Inflammatory macrophage treated with lipopolysaccharide for 4 hours (primary cell): Measurements from ENCODE around the gene FMN1.
"Not testable (repeated sequence)": the region's sequence is repeated elsewhere in the genome, so short reads cannot be mapped to it uniquely, and the experiment has no call there.

Source experiments
- DNase-seq: peaks from one replicate; pipeline ENCODE4 v3.0.0-alpha.2; 2020

The FMN1 gene

DNA sequence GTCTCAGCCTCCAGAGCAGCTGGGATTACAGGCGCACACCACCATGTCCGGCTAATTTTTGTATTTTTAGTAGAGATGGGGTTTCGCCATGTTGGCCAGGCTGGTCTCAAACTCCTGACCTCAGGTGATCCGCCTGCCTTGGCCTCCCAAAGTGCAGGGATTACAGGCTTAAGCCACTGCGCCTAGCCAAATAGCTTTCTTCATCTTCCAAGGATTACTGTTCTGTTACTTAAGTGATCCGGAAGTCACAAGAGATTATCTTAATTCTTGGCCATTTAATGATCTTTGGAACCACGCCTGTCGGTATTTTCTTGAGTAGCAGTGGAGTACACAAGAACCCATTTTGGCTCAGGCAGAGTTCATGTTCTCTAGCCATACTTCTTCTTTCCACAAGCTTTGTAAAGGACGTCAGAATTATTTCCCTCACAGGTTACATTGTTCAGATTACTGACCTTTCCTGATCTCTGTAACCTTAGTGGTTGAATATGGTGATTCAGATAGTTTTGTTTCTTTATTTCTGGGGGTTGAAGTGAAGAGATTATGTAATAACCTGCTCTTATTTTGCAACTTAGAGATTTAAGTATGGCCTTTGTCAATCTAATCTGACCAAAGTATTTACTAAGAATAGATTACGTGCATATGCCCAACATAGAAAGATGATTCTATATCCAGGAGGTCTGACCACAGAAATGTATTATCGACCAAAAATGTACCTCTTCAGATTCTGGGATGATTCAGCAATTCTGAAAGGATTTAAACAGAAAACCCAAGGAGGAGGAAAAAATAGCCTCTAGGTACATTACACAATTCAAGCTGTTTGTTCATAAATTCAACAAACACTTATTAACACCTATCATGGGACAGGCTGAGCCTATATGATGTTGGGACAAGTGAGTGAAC is 344.5 kb downstream of the FMN1 start:
- peak; percentile 86 for DNase-seq

DNA sequence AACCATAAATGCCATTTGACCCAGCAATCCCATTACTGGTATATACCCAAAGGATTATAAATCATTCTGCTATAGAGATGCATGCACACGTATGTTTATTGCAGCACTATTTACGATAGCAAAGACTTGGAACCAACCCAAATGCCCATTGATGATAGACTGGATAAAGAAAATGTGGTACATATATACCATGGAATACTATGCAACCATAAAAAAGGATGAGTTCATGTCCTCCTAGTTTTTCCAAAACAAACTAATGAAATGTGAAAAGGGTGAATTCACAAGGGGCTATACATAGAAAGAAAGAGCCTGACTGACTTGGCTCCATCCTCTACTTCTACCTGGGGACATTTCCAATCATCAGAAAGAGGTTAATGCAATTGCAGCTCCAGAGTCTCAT is 347.8 kb downstream of the FMN1 start:
- DNase-seq = not testable (repeated sequence)

DNA sequence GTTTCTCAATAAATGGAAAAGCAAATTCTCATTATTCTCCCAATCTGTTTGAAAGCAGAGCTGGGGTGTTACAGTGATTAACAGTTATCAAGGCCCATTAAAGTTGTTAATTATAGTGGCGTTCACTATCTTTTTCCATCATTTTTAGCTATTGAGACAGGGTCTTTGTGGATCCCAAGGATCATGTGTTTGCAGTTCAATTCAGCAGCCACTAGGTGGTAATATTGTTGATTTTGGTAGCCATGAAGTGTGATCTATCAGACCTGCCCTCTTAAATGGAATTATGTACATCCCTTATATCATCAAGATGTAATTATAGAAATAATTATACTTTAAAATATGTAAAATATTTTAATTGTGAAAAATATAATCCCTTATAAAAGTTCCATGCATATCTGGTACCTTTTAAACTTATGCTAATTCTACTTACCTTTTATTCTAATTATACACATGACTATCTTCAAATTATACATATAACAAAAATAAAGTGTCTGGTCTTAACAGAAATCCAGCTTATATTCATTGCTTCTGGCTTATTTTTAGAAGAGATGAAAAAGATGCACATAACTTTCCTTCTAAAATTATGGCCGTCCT is 350.3 kb downstream of the FMN1 start:
- DNase-seq = peak; percentile 32

DNA sequence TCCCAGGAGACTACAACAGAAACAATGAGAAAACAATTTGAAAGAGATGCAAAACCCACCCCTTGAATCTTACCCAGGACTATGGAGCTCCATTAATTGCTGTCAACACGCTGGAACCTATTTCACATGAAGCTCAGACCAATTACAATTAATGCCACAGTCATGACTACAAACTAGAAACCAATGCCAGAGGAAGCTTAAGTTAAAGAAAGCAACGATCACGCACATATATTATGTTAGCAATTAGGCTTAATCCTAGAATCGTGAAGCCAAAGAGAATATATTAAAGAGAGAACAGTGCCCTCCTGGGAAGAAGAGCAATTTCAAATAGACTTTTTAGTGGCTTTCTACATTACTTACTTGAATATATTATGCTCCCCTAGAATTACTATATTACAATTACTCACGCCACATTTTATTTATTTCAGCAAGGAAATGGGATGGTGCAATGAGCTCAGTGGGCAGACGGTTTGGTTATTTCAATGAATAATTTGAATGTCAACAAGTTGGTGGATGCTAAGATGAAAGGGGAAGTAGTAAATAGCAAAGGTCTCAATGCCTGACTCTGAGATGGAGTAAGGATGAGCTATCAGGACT is 351.2 kb downstream of the FMN1 start:
- peak; percentile 79 for DNase-seq

DNA sequence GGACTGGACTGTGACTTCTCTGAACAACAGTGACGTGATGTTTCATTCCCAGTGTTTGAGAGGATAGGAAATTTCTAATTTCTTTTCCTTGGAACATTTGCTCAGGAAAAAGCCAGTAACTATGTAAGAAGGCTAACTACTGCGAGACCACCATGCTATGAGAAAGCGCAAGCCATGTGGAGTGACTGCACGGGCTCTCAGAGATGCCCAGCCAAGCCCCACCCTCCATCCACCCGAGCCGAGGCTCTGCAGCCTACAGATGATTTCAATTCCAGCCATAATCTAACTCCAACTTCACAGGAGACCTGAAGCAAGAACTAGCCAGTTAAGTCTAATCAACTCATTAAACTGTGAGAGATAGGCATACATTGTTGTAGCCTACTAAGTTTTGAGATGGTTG is 352.4 kb downstream of the FMN1 start:
- no peak for DNase-seq

DNA sequence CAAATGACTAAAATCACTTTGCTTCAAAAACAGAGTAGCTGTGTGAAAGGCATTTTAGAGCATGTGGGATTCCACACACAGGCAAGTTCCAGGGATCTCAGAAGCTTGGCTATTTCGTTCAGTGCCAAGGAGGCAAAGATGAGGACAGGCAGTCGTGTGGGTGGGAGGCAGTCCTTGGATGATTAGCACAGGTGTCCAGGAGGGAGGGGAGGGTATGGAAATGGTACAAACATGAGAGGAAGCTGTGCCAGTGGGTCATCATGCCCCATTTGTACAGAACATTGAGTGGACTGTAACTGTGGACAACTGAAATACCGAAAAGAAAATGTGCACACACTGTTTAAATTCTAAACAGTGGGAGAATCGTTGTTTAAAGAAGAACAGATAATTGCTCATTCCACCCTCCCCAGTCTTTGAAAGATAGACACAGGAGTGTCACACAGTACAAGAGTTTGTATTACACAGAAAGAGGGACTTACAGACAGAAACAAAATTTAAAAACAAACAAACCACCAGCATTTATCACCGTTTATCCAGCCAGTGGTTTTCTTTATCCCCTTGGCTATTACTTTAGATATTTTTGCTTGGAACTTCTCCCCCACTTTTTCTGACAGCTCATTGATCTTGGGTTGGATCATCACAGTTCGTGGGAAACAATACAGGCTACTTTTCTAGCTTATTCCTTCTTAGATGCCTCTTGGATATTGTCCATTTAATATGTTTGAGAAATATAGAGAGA is 353.8 kb downstream of the FMN1 start:
- DNase-seq = no peak

DNA sequence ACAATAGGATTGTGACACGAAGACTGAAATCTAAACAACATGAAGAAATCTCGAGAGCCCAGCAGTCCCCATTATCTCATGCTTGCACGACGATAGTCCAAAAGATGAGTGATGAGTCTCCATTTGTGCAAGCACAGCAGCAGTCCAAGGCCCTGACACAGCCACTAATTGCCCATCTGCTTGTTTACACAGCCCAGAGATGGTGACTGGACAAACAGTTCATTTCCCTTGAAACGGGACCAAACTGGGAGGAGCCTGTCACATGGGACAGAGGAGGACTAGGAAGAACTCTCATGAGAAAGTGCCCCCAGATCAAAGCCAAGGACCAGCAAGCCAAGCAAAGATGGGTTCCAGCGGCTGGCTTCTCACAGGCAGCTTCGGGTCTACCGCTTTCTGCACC is 355.7 kb downstream of the FMN1 start:
- no peak for DNase-seq

DNA sequence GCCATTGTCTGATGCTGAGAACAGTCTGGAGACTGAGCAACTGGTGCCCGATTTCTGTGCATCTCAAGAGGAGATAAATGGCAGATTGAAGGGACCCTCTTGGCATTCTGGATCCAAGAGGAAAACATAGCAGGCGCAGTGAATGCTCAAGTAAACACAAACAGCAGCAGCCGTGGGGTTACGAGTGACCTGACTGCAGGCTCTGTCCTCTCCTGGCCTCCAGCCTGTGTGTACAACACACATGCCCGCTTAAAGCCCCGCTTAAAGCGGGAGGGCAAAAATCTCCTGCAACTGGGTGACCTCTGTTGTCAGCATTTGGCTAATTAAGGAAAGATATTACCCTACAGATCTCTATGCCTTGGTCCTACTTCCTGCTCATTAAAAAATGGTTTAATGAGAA is 356.2 kb downstream of the FMN1 start:
- DNase-seq = no peak

DNA sequence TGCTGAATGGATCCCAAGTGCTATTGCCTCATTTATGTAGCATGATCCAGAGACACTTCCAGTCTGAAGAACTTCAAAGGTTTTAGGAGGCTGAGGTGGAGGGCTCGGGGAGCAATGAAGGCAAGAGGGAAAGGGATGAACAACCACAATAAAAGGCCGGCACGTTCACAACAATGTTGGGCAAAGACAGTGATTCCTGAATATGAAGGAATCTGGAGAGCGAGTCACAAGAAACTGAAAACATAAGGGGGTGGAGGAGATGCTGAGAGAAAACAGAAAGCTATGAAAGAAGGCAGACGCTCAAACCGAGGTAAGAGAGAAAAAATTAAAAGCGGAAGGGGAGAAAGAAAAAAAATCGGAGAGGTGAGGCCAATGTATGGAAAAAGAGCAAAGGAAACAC is 356.6 kb downstream of the FMN1 start:
- no peak for DNase-seq

DNA sequence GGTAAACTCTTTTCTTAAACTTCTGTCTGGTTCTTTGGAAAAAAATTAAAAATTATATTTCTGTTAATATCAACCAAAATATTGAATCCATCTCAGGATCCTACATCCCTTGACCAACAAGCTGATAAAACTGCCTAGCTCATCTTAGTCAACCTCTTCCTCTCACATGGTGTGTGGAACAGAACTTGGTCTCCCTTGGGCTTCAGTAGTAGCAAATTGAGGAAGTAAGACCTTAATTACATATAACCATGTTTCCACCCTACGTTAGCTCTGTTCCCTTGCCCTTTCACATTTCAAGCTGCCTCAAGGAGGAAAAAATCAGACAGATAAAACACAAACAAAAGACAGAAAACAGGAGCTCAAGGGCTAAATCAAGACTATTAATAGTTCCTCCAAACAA is 360.4 kb downstream of the FMN1 start:
- DNase-seq = peak; percentile 82

DNA sequence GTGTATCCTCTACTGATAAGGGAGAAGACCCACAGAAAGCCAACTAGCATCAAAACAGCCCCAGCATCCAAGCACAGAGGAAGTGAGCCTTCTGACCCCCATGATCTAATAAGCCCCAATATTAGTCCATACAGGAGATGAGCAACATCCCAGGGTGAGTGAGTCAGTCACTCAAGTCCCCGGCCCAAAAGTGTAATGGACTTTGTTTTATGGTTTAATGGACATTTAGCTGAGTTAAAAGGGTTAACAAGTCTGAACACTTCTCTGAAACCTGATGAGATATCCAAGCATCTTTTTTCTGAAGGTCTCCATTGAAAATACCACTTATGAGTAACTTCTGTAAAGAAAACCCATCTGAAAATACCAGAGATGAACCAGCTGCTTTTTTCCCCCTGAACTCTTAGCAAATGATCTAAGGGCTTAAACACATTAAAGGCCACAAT is 361.1 kb downstream of the FMN1 start:
- DNase-seq = peak; percentile 64

DNA sequence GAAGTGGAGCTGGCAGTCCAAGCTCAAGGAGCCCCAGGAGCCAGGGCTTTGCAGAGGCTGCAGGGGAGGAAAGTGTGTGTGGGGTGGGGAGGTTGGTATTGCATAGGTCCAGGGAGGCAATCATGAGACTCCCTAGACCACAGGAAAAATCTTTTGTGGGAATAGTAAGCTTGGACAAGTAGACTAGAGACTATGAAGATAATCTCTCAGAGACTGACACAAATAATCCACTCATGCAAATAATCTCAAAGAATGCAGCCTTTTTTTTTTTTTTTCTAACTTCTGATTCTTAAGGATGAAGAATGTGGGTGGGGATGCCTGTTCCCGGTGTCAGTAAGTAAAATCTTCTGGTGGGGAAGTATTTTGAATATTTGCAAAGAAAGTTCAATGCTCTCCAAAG is 363.0 kb downstream of the FMN1 start:
- DNase-seq = no peak

DNA sequence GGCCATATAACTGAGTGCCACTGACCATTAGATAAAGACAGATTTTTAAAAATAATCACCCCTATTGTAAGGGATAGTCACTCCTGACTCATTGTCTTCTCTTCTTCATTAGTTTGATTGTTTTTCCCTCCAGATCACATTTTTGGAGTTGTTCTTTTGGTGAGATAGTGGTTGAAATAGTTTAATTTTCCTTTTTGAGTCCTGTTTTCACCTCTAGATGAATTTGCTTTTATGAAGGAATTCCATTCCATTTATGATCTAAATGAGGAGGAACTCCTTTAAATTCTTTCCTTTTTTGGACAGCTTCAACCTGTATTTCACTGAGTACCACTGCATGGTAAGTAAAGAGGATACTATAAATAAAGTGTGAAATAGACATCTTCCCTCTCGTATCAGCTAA is 364.3 kb downstream of the FMN1 start:
- DNase-seq = no peak

DNA sequence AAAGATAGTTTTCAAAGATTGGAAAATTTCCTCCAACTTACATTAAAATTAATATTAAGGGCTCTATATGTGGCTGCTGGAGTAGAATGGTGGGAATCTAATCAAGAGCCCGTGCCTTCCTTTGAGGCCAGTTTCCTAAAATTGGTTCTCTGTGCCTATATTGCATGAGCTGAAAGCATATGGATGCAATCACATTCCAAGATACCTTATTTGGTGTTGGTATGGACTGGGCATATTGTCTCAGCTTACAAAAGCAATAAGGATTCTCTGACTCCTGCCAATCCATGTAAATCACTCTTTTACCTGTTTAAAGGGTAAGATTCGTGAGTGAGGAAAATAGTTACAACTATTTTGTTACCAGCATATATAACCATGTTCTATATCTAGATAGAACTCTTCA is 365.1 kb downstream of the FMN1 start:
- no peak for DNase-seq

DNA sequence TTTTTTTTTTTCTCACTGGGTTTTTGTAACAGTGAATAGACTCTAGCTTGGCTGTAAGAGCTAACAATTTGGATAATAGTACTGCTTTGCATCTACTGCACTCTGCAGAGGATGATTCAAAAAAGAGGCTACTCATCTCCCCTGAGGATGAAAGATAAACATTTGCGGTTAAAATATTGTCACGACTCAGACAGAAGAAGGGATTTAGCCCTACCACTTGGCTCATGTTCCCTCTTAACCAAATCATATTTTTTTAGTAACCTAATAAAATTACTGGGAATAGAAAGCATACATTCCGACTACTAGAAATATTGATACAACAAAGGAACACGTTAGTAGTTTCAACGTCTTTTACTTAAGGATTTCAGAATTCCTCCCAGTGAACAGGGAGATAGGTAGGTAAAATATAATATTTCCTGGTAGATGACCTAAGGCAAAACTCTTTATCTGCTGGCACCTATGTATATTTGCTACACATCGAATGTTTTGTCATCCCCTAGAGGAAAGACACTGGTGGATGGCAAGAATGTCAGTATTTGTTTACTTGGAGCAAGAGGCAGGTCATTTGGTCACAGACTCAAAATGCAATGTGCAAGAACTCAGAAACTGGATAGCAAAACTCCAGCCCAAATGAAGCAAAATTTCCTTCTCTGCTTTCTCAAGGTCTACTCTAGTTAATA is 365.9 kb downstream of the FMN1 start:
- DNase-seq = no peak

DNA sequence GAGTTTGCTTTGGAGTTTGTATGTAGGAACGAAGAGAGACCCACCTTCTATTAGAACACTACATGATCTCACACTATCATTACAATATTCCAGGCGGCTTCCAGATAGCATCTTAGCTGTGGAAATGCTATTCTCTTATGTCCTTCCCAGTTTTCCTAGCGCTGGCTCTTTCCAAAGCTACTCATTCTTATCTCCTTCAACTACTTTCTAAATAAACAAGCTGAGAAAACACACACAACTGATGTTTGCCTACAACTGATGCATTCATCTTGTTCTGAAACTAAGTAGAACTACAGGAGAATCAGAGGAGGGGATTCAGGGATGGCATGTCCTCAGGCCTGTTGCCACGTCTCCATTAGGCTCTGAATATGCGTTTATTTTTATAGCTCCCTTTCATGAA is 367.8 kb downstream of the FMN1 start:
- DNase-seq = no peak

DNA sequence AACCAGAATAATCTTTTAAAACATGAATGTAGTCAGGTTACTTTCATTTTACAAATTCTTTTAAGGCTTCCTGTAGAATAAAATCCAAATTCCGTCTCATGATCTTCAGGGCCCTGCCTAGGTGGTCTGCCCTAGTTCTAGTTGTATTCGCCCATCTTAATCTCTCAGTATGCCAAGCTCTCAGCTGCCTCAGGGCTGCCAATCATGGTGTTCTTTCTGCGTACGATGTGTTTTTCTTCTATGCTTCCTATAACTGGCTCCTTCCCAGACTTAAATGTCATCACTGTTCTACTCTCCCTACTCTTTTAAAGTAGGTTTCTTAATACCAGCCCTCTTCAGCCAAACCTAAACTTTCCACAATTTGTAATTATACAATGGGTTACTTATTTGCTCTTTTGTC is 369.3 kb downstream of the FMN1 start:
- no peak for DNase-seq

DNA sequence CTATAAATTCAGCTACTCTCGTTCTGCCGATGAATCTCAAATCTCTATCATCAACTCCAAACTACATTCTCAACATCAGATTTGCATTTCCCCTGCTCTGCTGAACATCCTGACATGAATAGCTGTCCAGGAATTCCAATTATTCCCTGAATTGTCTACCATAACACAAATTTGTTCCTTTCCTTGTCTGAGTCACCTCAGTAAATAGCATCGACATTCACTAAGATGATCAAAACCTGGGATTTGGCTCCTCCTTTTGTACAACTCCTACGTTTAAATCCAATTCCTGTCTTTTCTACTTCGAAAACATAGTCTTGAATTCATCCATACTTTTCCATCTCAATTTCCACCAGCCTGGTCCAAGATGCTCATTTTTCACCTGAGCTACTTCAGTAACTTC is 369.7 kb downstream of the FMN1 start:
- no peak for DNase-seq

DNA sequence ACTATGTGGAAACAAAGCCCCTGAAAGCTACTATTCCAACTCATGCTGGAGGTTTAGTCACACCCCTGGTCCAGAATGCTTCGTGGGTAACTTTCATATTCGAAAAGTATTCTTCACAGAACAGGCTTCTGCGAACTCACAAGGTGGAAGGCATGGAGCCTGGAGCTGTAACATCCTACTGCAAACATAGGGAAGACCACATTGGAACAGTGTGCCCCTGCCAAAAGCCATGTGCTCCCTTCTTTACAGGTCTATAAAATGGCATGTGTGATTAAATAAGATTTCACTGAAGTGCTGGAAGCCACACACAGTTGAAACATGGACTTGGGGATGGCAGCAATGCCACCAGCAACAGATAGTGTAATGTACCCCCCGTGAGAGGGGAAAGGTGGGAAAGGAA is 370.8 kb downstream of the FMN1 start:
- DNase-seq = no peak

DNA sequence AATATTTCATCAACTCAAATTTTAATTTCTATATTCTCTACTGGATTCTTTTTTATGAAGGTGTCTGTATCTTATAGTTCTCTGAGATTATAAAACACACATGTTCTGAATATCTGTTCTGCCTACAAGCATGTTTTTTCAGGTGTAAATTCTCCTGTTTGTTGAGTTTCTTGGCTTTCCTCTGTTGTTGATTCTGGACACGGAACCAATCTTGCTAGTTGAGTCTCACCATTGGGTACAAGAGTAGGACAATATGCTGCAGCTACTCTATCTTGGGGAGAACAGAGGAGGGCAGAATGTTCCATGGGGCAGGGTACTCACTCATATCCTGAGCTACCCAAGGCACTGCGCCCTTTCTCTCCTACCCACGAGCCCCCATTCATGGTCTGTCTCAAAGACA is 371.8 kb downstream of the FMN1 start:
- DNase-seq = no peak

DNA sequence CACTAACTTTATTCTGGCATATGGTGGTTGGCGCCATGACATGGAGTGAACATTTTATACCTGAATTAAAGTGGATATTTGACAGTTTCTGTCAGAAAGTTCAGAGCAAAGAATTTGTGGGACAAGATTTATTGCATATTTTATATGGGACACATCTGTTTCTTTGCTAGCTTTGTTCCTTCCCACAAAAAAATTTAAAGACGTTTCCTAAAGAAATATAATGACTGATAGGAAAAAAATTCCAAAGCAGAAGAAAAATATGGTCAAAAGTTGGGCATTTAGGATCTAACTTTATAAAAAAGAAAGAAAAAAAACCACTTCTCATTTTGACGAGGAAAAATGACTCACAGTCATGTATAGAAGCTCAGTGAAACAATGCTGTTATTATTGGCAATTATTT is 375.1 kb downstream of the FMN1 start:
- peak; percentile 53 for DNase-seq

DNA sequence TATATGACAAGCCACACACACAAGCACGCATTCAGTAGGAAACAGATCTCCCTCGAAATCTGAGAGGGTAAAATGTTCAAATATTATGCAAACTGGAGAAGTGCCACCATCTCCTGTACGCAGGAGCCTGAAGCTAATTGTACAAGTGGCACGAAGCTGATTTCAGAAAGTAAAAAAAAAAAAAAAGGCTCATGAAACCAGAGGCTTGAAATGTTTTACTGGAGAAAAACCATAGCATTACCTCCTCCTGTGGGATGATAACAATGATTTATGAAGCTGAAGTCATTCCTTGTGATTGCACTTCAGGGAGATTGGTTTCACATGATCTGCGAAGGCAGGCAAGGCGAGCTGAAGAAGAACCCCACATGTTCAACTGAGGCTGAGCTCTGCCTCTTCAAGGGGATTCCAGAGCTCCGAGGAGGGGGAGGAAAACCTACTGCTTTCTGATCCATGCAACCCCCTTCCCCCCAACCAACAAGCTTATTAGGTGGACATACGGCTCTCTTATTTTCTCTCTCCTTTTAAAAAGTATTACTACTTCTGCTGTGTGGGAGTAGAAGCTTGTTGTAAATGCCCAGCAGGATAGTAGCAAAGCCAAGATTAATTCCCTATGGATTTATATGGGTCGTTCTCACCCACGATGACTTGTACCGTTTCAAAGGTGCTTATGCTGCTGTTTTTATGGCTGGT is 375.6 kb downstream of the FMN1 start:
- peak; percentile 14 for DNase-seq
